H1 (cell line): ENCODE measurements around the gene CACFD1. TPM values are rescaled to one million over a fixed set of nuclear protein-coding genes. Genes with fewer than 3 reads are reported as not detected.

Experiments
- BCL11A ChIP-seq, 2 experiments: IDR thresholded peaks; one replicate each; pipeline ENCODE4 v1.6.1; 2011; ENCODE audit warnings: low read depth in 2 of 2, low read length in 2 of 2, mild to moderate bottlenecking in 2 of 2
- polyA plus RNA-seq, 7 experiments: library from polyadenylated mRNA; depleted of rRNA in 3 of 7; stranded (reverse) in 5 of 7; unstranded in 2 of 7; fragments of >200 nt in 5 of 7; fragments of 200-250 nt in 2 of 7; gene quantifications; 1 replicate in 5 of 7; 2 replicates in 1 of 7; 4 replicates in 1 of 7; pipeline versions ENCODE4 v1.2.1 to v1.2.3, GENCODE V29; 2011 to 2013; ENCODE audit warnings: missing spikeins in 2 of 7, mixed read lengths in 2 of 7
- total RNA-seq: library from RNA; stranded (reverse); fragmentation: NEBNext Ultra II Directional; extraction: Animal tissue kit (Norgen Biotek cat#: 25700); gene quantifications from 2 replicates; pipeline ENCODE4 v1.2.1, GENCODE V29; 2021

CACFD1 gene
- total and polyA plus RNA-seq, 2 of the 8 experiments (the other 6 are each of a cell fraction or from before 2014, with no cell fraction given): 13.4 to 15.5 TPM

DNA sequence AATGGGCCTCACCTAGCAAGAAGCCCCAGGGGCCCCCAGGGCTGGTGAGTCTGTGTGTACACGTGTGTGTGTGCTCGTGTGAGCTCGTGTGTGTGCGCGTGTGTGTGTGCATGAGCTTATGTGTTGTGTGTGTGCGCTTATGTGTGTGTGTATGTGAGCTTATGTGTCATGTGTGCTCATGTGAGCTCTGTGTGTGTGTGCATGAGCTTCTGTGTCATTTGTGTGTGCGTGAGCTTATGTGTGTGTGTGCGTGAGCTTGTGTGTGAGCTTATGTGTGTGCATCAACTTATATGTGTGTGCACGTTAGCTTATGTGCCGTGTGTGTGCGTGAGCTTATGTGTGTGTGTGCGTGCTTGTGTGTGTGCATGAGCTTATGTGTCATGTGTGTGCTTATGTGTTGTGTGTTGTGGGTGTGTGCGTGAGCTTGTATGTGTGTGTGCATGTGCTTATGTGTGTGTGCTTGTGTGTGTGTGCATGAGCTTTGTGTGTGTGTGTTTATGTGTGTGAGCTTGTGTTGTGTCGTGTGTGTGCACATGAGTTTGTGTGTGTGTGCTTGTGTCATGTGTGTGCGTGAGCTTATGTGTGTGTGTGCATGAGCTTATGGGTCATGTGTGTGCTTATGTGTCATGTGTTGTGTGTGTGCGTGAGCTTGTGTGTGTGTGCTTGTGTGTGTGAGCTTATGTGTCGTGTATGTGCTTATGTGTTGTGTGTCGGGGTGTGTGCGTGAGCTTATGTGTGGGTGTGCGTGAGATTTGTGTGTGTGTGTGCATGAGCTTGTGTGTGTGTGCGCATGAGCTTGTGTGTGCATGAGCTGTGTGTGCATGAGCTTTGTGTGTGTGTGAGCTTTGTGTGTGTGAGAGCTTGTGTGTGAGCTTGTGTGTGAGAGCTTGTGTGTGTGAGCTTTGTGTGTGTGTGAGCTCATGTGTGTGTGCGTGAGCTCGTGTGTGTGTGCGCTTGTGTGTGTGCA is 35.8 kb downstream of the CACFD1 start (continued):
- no peak for TF ChIP-seq BCL11A (IDR thresholded peaks at IDR 0.05; ENCODE audit: low read depth in 2 of 2, low read length in 2 of 2)
